Keratinocyte (primary cell): ENCODE data around the gene PSMG1.

Experiments
- CTCF ChIP-seq, 3 experiments: IDR thresholded peaks in 1 of 3; conservative IDR thresholded peaks in 1 of 3; optimal IDR thresholded peaks in 1 of 3; 2 replicates in 2 of 3; 3 replicates in 1 of 3; pipeline versions ENCODE3 to v1.5.1; 2011; ENCODE audit warnings: low read length in 3 of 3, mild to moderate bottlenecking in 3 of 3, moderate library complexity in 2 of 3, control low read depth in 1 of 3, inconsistent platforms in 1 of 3; ENCODE audit not compliant: insufficient read depth in 2 of 3; ENCODE audit errors: extremely low read depth in 1 of 3
- EZH2 ChIP-seq: IDR thresholded peaks from one replicate; pipeline ENCODE4 v1.6.1; 2012; ENCODE audit warnings: inconsistent platforms, mild to moderate bottlenecking, low read length, moderate library complexity

DNA sequence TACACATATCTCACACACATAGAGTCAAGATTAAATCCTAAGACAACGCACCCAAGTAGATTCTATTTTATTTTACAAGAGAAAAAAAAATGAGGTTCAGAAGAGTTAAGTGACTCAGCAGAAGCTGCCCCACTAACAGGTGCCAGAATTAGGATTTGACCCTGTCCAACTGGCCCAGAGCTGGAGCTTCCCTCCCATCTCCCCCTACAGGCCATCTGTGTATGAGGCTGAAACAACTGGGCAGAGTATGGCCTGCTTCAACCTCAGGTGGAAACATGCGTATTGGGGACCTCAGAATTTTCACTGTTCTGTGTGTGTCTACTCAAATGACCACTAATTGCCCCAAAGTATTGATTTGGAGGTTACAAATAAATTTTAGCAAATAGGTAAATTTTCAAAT is 29.9 kb downstream of the PSMG1 start:
- TF ChIP-seq CTCF (optimal IDR thresholded peaks at IDR 0.05 in 1 of 3, IDR thresholded peaks at IDR 0.05 in 1 of 3, conservative IDR thresholded peaks at IDR 0.05 in 1 of 3; ENCODE audit: extremely low read depth in 1 of 3, insufficient read depth in 2 of 3, low read length in 3 of 3) (peak; percentile 38 to 58 (median 49)), EZH2 (no peak)
